ENCODE results near the gene BACH2.

Gene BACH2

DNA sequence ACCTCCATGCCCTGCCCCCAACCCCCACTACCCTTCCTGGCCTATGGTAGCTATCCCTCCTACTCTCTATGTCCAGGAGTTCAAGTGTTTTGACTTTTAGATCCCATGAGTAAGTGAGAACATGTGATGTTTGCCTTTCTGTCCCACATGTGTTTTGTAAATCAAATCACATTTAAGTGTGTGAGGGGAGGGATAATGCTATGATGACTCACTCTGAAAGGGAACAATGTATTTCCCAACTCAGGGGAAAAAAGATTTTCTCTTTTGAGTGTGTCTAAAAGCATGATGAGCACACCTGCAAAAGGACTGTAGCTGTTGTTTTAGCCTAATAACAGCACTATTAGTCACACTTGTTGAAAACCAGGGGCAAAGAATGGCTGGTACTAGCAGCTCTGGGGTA lies 208.6 kb downstream of the BACH2 start:
- TF ChIP-seq, protein P1, sequence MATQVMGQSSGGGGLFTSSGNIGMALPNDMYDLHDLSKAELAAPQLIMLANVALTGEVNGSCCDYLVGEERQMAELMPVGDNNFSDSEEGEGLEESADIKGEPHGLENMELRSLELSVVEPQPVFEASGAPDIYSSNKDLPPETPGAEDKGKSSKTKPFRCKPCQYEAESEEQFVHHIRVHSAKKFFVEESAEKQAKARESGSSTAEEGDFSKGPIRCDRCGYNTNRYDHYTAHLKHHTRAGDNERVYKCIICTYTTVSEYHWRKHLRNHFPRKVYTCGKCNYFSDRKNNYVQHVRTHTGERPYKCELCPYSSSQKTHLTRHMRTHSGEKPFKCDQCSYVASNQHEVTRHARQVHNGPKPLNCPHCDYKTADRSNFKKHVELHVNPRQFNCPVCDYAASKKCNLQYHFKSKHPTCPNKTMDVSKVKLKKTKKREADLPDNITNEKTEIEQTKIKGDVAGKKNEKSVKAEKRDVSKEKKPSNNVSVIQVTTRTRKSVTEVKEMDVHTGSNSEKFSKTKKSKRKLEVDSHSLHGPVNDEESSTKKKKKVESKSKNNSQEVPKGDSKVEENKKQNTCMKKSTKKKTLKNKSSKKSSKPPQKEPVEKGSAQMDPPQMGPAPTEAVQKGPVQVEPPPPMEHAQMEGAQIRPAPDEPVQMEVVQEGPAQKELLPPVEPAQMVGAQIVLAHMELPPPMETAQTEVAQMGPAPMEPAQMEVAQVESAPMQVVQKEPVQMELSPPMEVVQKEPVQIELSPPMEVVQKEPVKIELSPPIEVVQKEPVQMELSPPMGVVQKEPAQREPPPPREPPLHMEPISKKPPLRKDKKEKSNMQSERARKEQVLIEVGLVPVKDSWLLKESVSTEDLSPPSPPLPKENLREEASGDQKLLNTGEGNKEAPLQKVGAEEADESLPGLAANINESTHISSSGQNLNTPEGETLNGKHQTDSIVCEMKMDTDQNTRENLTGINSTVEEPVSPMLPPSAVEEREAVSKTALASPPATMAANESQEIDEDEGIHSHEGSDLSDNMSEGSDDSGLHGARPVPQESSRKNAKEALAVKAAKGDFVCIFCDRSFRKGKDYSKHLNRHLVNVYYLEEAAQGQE (IDR thresholded peaks at IDR 0.05; ENCODE audit: insufficient read depth in 1 of 2, low read depth in 2 of 2, low read length in 2 of 2): no peak
- no peak for TF ChIP-seq TAF1 (IDR thresholded peaks at IDR 0.05; ENCODE audit: borderline replicate concordance, insufficient read depth, low read length)
- no peak for TF ChIP-seq SIN3A (IDR thresholded peaks at IDR 0.05; ENCODE audit: borderline replicate concordance, insufficient read depth, low read length)
- TF ChIP-seq FOXP2 (optimal IDR thresholded peaks at IDR 0.05; ENCODE audit: borderline replicate concordance, extremely low read depth, extremely low read length, insufficient read depth): no peak
- TF ChIP-seq POLR2AphosphoS5 (IDR thresholded peaks at IDR 0.05; ENCODE audit: low read depth, low read length): no peak; the same call in 1 of the 2 replicates

DNA sequence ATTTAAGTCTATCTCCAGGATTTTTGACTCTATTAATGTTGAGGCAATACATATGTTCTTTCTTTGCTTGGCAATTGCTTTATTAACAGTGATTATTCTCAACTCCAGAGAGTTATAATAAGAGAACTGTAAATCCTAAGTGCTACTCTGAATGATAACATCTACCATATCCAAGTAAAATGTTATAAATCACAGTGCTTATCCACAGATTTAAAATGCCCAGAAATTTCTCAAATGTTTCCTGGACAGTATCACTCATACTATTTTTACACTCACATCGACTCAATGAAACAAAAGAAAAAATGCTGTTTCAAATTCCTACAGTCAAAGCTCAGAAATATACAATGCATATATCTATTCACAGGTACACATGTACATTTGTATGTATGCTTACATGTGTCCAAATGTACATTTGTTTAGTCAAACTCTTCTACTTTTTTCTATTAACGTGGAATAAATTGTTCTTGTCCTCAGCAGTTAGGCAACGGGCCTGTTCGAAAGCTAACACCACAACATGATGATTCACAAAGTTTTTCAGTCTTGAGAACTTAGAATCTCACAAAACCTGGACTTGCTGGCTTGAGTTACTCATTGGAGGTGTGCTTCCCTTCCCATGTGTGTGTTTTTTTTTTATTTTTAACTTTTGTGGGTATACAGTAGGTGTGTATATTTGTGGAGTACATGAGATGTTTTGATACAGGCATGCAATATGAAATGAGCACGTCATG lies 209.4 kb downstream of the BACH2 start:
- TF ChIP-seq POLR2AphosphoS5 (IDR thresholded peaks at IDR 0.05; ENCODE audit: low read depth, low read length) (no peak), FOXP2 (optimal IDR thresholded peaks at IDR 0.05; ENCODE audit: borderline replicate concordance, extremely low read depth, extremely low read length, insufficient read depth) (no peak), SIN3A (IDR thresholded peaks at IDR 0.05; ENCODE audit: borderline replicate concordance, insufficient read depth, low read length) (no peak), TAF1 (IDR thresholded peaks at IDR 0.05; ENCODE audit: borderline replicate concordance, insufficient read depth, low read length) (no peak)
- TF ChIP-seq, protein P1 (IDR thresholded peaks at IDR 0.05; ENCODE audit: insufficient read depth in 1 of 2, low read depth in 2 of 2, low read length in 2 of 2): no peak

DNA sequence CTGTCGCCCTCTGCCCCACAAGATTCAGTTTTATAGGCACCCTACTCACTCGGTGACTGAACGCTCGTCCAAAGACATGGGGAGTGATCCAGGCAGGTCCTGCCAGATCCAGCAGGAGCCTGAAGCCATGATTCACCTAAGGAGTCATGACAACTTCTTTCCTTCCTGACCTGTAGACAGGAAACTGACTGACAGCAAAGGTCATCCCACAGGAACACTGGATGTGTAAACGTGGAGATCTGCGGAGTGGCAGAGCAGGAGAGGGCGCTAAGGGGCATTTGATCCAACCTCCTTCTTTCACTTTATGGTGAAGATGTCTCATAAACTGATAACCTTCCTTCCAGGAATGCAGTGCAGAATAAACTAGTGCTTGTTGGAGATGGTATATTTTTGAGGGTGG lies 210.1 kb downstream of the BACH2 start:
- TF ChIP-seq FOXP2 (optimal IDR thresholded peaks at IDR 0.05; ENCODE audit: borderline replicate concordance, extremely low read depth, extremely low read length, insufficient read depth): no peak
- no peak for TF ChIP-seq POLR2AphosphoS5 (IDR thresholded peaks at IDR 0.05; ENCODE audit: low read depth, low read length)
- TF ChIP-seq SIN3A (IDR thresholded peaks at IDR 0.05; ENCODE audit: borderline replicate concordance, insufficient read depth, low read length): no peak
- TF ChIP-seq, protein P1 (IDR thresholded peaks at IDR 0.05; ENCODE audit: insufficient read depth in 1 of 2, low read depth in 2 of 2, low read length in 2 of 2): no peak
- TF ChIP-seq TAF1 (IDR thresholded peaks at IDR 0.05; ENCODE audit: borderline replicate concordance, insufficient read depth, low read length): no peak

DNA sequence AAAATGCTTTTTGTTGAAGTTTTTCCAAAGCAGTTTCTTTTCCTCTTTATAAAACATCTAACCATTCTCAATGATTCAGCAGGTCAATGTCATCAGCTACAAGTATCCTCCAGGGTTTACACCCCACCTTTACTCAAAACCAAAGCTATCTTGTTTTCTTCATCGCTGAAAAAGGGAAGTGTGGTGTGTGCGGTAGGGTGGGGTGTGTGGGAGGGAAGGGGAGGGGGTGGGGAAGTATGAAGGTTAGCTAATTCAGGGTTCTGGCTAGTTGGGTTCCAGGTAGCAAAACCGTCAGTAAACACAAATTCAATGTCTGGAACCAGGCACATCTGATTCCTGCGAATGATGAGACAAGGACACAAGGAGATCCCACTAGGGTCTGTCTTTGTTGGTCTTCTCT lies 212.8 kb downstream of the BACH2 start:
- no peak for TF ChIP-seq POLR2AphosphoS5 (IDR thresholded peaks at IDR 0.05; ENCODE audit: low read depth, low read length)
- no peak for TF ChIP-seq SIN3A (IDR thresholded peaks at IDR 0.05; ENCODE audit: borderline replicate concordance, insufficient read depth, low read length)
- no peak for TF ChIP-seq TAF1 (IDR thresholded peaks at IDR 0.05; ENCODE audit: borderline replicate concordance, insufficient read depth, low read length)

DNA sequence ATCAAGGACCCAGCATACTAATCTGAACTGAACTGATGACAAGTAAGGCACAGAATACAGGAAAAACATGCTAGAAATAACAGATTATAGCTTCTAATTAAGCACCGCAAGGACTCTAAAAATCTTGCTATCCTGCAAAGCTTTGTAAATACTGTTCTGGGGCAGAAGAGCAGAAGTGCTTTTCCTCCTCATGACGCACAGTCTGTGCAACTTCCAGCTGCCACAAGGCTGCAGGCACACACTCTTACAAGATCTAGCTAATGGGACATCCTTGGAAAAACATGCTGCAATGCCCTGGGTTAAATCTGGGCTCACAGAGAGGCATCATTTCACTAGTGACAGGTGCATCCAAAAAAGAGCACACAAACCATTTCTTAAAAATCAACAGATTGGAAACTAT lies 213.8 kb downstream of the BACH2 start:
- TF ChIP-seq FOXP2 (optimal IDR thresholded peaks at IDR 0.05; ENCODE audit: borderline replicate concordance, extremely low read depth, extremely low read length, insufficient read depth) (no peak), TAF1 (IDR thresholded peaks at IDR 0.05; ENCODE audit: borderline replicate concordance, insufficient read depth, low read length) (no peak), SIN3A (IDR thresholded peaks at IDR 0.05; ENCODE audit: borderline replicate concordance, insufficient read depth, low read length) (no peak), POLR2AphosphoS5 (IDR thresholded peaks at IDR 0.05; ENCODE audit: low read depth, low read length) (no peak)
- TF ChIP-seq, protein P1 (IDR thresholded peaks at IDR 0.05; ENCODE audit: insufficient read depth in 1 of 2, low read depth in 2 of 2, low read length in 2 of 2): no peak

All from PFSK-1 (cell line).